IPS-18a (cell line): Measurements from ENCODE around the gene PTPN12.

Source experiments
- H3K27ac ChIP-seq: one replicate; pipeline ENCODE4 v1.5.1; 2013; ENCODE audit warnings: low read length
- H3K27me3 ChIP-seq: one replicate; pipeline ENCODE4 v1.6.1; 2013; ENCODE audit warnings: mild to moderate bottlenecking, low read length; ENCODE audit not compliant: control insufficient read depth, insufficient read depth
- H3K36me3 ChIP-seq: one replicate; pipeline ENCODE4 v1.6.1; 2013; ENCODE audit warnings: low read depth, low read length; ENCODE audit not compliant: control insufficient read depth
- H3K4me1 ChIP-seq: one replicate; pipeline ENCODE4 v1.6.1; 2013; ENCODE audit warnings: low read depth, low read length; ENCODE audit not compliant: control insufficient read depth
- H3K4me3 ChIP-seq: one replicate; pipeline ENCODE4 v1.5.1; 2013; ENCODE audit warnings: low read length
- H3K9ac ChIP-seq: one replicate; pipeline ENCODE4 v1.6.1; 2013; ENCODE audit warnings: mild to moderate bottlenecking, low read length, moderate library complexity
- H3K9me3 ChIP-seq: one replicate; pipeline ENCODE4 v1.6.1; 2013; ENCODE audit warnings: low read depth, low read length; ENCODE audit not compliant: control insufficient read depth

Gene PTPN12

DNA sequence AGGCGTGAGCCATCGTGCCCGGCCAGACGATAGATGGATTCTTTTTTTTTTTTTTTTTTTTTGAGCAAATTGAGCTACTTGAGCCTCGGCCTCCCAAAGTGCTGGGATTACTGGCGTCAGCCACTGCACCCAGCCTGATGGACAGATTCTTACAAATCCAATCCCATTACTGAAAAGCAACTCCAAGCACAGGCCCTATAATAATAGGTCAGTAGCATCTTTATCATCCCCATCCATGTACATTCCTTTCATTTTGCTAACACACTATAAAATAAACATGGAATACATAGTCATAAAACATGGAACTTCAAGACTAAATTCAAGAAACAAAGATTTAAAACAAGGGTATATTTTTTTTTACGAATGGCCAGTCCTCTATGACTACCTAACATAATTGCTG, 143.2 kb downstream of the PTPN12 start:
- peaks cover 6% of the 10 kb centered on the region for H3K36me3 ChIP-seq
- no peak overlapping the region for H3K4me3 ChIP-seq
- peaks cover 10% of the 10 kb centered on the region for H3K4me1 ChIP-seq
- H3K27ac ChIP-seq, result no peak overlapping the region
- H3K9me3 ChIP-seq, result no peaks in the 10 kb centered on the region
- H3K27me3 ChIP-seq, result no peaks in the 10 kb centered on the region
- no peak overlapping the region for H3K9ac ChIP-seq

DNA sequence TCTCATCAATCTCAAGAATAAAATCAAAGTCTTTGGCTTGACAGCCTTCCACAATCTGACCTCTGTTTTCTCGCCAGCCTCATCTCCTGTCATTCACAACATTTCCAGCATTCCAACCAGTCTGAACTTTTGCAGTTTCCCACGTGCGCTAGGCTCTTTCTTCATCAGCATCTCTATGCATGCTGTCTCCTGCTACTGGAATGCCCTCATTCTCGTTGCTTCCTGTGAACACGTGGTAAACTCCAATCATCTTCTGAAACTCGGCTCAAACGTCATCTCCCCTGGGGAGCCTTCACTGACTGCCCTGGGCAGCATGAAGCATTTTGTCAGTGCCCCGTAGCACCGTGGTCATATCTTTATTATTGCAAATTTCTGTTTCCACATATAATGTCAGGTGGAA, 146.9 kb downstream of the PTPN12 start:
- peaks cover 11% of the 10 kb centered on the region for H3K4me1 ChIP-seq
- H3K27ac ChIP-seq, result no peak overlapping the region
- H3K36me3 ChIP-seq, result peaks cover 6% of the 10 kb centered on the region
- H3K27me3 ChIP-seq, result no peaks in the 10 kb centered on the region
- no peaks in the 10 kb centered on the region for H3K9me3 ChIP-seq
- no peak overlapping the region for H3K4me3 ChIP-seq
- no peak overlapping the region for H3K9ac ChIP-seq

DNA sequence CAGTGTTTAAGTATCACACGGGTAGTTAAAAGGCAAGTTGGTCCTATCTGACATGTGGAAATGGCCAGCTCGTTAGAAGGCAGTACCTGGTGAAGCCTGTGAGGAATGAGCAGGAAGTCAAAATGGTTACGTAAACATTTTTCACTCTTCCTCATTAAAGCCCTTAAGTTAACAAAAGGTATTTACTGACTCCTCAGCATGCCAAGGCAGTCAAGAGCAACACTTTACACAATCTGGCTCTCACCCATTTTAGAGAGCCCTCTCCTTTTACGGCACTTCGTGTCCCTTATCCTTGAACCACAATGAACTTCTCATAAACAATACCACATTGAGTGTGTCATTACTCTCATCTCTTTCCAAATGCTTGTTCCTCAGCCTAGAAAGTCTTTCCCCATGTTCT, 148.1 kb downstream of the PTPN12 start:
- no peak overlapping the region for H3K9ac ChIP-seq
- no peak overlapping the region for H3K27ac ChIP-seq

DNA sequence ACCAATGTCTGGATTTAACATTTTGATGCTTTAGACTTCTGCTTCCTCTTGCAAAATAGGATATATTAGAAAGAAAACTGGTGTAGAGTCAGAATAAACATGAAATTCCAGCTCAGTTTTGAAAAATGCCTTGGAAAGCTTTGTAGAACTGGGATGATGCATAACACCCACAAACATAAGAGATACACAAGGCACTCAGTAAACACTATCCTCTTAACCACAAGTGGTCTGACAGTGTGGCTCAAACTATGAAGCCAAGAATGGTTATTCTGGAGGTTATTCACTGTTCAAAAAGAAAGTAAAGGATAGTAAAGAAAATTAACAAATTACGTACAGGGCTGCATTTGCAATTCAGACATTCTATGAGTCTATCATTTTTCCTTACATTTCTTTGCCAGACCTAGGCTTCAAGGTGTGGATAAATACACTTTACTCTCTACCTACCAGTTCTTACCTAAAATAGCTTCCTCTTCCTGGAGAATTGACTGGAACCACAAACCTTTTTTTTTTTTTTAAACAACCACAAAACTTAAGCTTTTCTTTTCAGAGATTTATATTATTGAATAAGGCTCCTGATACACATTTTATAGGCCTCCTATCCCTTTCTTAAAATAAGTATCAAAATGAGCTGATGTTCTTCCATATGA, 150.1 kb downstream of the PTPN12 start:
- Histone ChIP-seq H3K27me3 (no peaks in the 10 kb centered on the region), H3K27ac (no peak overlapping the region), H3K4me1 (peaks cover 11% of the 10 kb centered on the region), H3K4me3 (no peak overlapping the region), H3K36me3 (peaks cover 6% of the 10 kb centered on the region), H3K9ac (no peak overlapping the region), H3K9me3 (no peaks in the 10 kb centered on the region)

More for the DNA sequence above, 148.1 kb downstream of the PTPN12 start:
- H3K4me1 ChIP-seq, result peaks cover 11% of the 10 kb centered on the region
- no peaks in the 10 kb centered on the region for H3K27me3 ChIP-seq
- no peaks in the 10 kb centered on the region for H3K9me3 ChIP-seq
- H3K4me3 ChIP-seq, result no peak overlapping the region
- peaks cover 6% of the 10 kb centered on the region for H3K36me3 ChIP-seq

DNA sequence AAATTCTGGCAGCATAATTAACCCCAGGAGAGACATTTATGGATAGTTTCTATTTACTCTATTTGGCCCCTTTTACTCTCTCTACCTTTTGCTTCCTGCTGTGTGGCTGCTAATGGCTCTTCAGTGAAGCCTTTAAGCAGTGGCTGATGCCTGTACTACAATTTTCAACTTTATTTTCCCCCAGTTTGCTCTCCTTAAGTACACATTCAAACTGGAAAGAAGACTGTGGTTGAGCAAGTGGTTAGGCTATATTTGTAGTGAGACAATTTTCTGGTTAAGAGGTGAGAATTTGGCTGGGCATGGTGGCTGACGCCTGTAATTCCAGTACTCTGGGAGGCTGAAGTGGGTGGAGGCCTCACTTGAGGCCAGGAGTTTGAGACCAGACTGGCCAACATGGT, 150.7 kb downstream of the PTPN12 start:
- Histone ChIP-seq H3K4me3 (no peak overlapping the region), H3K9me3 (no peaks in the 10 kb centered on the region), H3K27ac (no peak overlapping the region), H3K36me3 (peaks cover 2% of the 10 kb centered on the region), H3K27me3 (no peaks in the 10 kb centered on the region), H3K9ac (no peak overlapping the region), H3K4me1 (peaks cover 11% of the 10 kb centered on the region)
